ENCODE measurements around the gene VSTM2L.

The VSTM2L gene

DNA sequence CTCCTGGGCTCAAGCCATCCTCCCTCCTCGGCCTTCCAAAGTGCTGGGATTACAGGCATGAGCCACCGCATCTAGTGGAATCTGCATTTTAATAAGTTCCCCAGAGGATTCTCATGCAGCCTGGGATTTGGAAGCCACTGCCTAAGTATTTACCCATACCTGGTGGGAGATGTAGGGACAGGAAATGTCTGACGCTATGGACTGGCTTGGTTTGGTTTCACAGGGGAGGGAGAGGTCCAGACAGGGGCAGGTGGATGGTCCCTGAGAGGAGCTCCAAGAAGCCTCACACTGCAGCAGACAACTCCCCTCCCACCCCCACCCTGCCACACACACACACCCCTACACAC is 4.4 kb downstream of the VSTM2L start:
- H3K4me3 ChIP-seq (replicated peaks; ENCODE audit: low read depth, low read length), result no peak overlapping the region
- TF ChIP-seq, protein P1, sequence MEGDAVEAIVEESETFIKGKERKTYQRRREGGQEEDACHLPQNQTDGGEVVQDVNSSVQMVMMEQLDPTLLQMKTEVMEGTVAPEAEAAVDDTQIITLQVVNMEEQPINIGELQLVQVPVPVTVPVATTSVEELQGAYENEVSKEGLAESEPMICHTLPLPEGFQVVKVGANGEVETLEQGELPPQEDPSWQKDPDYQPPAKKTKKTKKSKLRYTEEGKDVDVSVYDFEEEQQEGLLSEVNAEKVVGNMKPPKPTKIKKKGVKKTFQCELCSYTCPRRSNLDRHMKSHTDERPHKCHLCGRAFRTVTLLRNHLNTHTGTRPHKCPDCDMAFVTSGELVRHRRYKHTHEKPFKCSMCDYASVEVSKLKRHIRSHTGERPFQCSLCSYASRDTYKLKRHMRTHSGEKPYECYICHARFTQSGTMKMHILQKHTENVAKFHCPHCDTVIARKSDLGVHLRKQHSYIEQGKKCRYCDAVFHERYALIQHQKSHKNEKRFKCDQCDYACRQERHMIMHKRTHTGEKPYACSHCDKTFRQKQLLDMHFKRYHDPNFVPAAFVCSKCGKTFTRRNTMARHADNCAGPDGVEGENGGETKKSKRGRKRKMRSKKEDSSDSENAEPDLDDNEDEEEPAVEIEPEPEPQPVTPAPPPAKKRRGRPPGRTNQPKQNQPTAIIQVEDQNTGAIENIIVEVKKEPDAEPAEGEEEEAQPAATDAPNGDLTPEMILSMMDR (IDR thresholded peaks at IDR 0.05; ENCODE audit: low read length, missing control alignments), result no peak
- DNase-seq (ENCODE audit: low read depth), result no peak

DNA sequence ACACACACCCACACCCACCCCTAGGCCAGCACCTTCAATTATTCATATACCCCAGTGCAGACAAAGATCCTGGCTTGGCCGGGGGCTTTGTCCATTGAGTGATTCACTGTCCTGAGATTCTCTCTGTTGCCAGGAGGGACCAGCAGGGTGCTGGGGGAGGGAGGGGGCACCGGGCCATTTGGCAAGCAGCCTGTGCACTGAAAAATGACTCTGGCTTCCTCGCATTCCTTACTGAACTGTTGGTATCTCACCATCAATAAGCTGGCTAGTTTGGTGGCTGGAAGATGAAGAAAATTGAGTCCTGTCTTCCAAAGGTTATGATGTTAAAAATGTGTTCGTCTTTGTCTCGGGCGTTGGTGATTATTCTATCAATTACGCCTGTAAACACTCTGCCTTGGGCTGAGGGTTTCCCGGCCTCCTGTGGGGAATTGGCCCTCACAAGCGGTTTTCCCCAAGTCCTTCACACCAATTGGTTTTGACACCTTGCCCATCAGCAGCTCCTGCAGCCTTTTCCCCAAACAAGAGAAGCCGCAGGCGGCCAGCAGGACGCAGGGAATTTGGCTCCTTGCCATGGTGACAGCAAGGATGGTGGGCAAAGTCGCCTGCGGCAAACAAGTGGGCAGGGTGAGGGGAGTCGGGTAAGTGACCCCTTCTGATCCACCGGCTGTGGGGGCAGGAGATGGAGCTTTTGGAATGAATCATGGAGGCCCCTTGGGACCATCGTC is 4.9 kb downstream of the VSTM2L start:
- TF ChIP-seq, protein P1 (IDR thresholded peaks at IDR 0.05; ENCODE audit: low read length, missing control alignments), result no peak
- peak; percentile 73 for DNase-seq (ENCODE audit: low read depth)
- H3K4me3 ChIP-seq (replicated peaks; ENCODE audit: low read depth, low read length), result no peak overlapping the region

DNA sequence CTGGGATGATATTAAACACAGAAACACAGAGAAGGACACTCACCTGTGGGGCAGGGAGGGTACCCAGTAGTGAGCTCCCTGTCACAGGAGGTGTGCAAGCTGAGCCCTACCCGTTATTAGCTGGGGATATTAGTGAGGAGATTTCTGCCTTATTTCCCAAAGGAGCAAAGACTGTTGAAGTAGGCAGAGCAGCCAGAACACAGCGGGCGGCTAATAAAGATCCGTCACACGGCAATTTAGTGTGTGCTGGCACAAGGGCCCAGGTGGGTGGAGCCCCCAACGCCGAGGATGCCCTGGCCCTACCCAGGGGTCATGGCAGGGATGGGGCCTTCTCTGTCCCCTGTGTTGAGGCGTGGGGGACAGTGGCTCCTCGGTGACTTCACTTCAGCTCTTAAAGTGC is 8.3 kb downstream of the VSTM2L start:
- TF ChIP-seq, protein P1 (IDR thresholded peaks at IDR 0.05; ENCODE audit: low read length, missing control alignments), result no peak
- no peak overlapping the region for H3K4me3 ChIP-seq (replicated peaks; ENCODE audit: low read depth, low read length)

DNA sequence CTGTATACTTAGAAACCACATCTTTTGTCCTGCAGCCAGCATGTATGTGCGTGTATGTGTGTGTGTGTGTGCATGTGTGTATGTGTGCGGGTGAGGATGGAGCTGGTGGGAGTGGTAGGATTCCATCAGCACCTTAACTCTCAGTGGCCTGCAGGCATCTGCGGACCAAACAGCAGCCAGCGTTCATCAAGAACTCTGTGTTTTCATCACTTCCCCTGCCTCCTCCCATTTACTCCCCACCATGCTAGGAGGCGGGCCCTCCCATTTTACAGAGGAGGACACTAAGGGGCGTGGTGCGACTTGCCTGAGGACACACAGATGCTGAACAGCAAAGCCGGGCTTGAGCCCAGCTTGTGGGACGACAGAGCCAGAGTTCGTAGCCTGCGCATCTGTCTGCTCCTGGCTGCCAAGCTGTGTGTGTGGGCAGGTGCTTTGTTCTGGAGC is 8.9 kb downstream of the VSTM2L start:
- peak; percentile 51 for DNase-seq (ENCODE audit: low read depth)
- TF ChIP-seq, protein P1 (IDR thresholded peaks at IDR 0.05; ENCODE audit: low read length, missing control alignments), result no peak
- no peak overlapping the region for H3K4me3 ChIP-seq (replicated peaks; ENCODE audit: low read depth, low read length)

More for the DNA sequence above, 8.3 kb downstream of the VSTM2L start:
- DNase-seq (ENCODE audit: low read depth), result no peak

GRCh38 chr20:37912874-37913273 is 9.9 kb downstream of the VSTM2L start:
- no peak for DNase-seq (ENCODE audit: low read depth)
- TF ChIP-seq, protein P1 (IDR thresholded peaks at IDR 0.05; ENCODE audit: low read length, missing control alignments), result no peak
- H3K4me3 ChIP-seq (replicated peaks; ENCODE audit: low read depth, low read length), result no peak overlapping the region

- DNase-seq (ENCODE audit: low read depth), result no peak
- TF ChIP-seq, protein P1 (IDR thresholded peaks at IDR 0.05; ENCODE audit: low read length, missing control alignments), result no peak
These were observed 10.8 kb downstream of the VSTM2L start for GRCh38 chr20:37913567-37914366.

More at GRCh38 chr20:37913567-37914366, 10.8 kb downstream of the VSTM2L start:
- H3K4me3 ChIP-seq (replicated peaks; ENCODE audit: low read depth, low read length), result no peak overlapping the region
